GM12892 (cell line): Measurements from ENCODE around the gene PTS.

Experiments used
- POLR2A ChIP-seq: IDR thresholded peaks from 2 replicates; pipeline ENCODE4 v1.6.1; 2011; ENCODE audit warnings: low read depth, low read length, control low read depth
- POLR2AphosphoS5 ChIP-seq: IDR thresholded peaks from 2 replicates; pipeline ENCODE4 v1.6.1; 2011; ENCODE audit warnings: low read depth, low read length, control low read depth
- TAF1 ChIP-seq: IDR thresholded peaks from 2 replicates; pipeline ENCODE4 v1.6.1; 2011; ENCODE audit warnings: low read depth, mild to moderate bottlenecking, control low read depth, low read length, borderline replicate concordance

DNA sequence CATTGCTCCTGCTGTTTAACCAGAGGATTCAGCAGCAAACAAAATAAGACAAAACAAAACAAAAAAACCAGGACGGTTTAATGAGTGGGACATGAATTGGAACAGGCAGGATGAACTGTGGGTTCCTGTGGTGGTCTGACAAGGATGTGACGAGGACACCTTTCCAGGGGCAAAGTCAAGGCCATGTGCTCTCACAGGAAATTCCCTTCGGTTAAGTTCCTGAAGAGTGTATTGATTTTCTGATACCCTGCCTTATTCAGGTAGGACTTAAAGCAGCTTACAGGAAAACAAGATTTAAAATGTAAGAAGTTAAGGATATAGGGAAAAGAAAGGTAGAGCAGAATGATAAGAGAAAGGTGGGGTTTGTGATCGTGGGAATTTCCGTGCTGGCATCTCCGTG is 42.9 kb downstream of the PTS start:
- TF ChIP-seq POLR2A = no peak
- TF ChIP-seq TAF1 = no peak
- no peak for TF ChIP-seq POLR2AphosphoS5
